ENCODE data around the gene SCN4B. TPM values are rescaled to one million over a fixed set of nuclear protein-coding genes. Genes with fewer than 3 reads are reported as not detected.

The SCN4B gene
- total and polyA plus RNA-seq, 2 of the 8 experiments (the other 6 are each of a cell fraction or from before 2014, with no cell fraction given) = 2.8 to 4.9 TPM

GRCh38 chr11:118161786-118162185 is 9.2 kb upstream of the SCN4B start:
- no peak overlapping the region for H2BK5ac ChIP-seq (ENCODE audit: low read depth, low read length)
- H4K8ac ChIP-seq (ENCODE audit: extremely low read depth, insufficient read depth, low read length) = no peak overlapping the region
- H2AFZ ChIP-seq (ENCODE audit: low read length) = no peak overlapping the region
- H3K9me3 ChIP-seq (ENCODE audit: insufficient read depth in 2 of 2, low read depth in 1 of 2, low read length in 1 of 2) = no peaks in the 10 kb centered on the region
- POLR2A ChIA-PET (ENCODE audit: partially characterized antibody) = no interaction called here
- H2BK20ac ChIP-seq (ENCODE audit: low read length) = no peak overlapping the region
- no peak overlapping the region for H3K18ac ChIP-seq (ENCODE audit: extremely low read depth, low read length)
- no peak overlapping the region for H3K27ac ChIP-seq (ENCODE audit: low read depth, low read length)
- H3K79me1 ChIP-seq (ENCODE audit: low read depth, low read length) = no peaks in the 10 kb centered on the region
- H3K4ac ChIP-seq (replicated peaks; ENCODE audit: insufficient read length, low read depth, low read length) = no peak overlapping the region
- no peak overlapping the region for H3K4me2 ChIP-seq (ENCODE audit: insufficient read depth in 1 of 2, low read depth in 2 of 2, low read length in 2 of 2)
- H3K9ac ChIP-seq (replicated peaks in 1 of 4; ENCODE audit: extremely low read depth in 1 of 4, low read depth in 3 of 4, low read length in 3 of 4) = no peak overlapping the region
- H3K4me3 ChIP-seq (ENCODE audit: extremely low read depth in 1 of 4, insufficient read depth in 2 of 4, low read depth in 3 of 4, low read length in 4 of 4) = no peak overlapping the region
- H4K91ac ChIP-seq (replicated peaks; ENCODE audit: insufficient read length, low read length) = no peak overlapping the region
- H3K56ac ChIP-seq (replicated peaks; ENCODE audit: insufficient read length, low read depth, low read length) = no peak overlapping the region
- H3K79me2 ChIP-seq (ENCODE audit: control insufficient read depth in 1 of 2, insufficient read depth in 2 of 2, low read length in 2 of 2) = no peaks in the 10 kb centered on the region
- H4K5ac ChIP-seq (ENCODE audit: insufficient read length, low read depth, low read length) = no peak overlapping the region
- WGBS, 2 experiments (ENCODE audit: extremely low coverage in 1 of 2, insufficient coverage in 1 of 2, insufficient read length in 1 of 2, insufficient replicate concordance in 2 of 2, low coverage in 1 of 2, low lambda C conversion rate in 2 of 2, missing lambda C conversion rate in 1 of 2) = 81% methylated on average over 6 of the region's 6 CpGs; no CpG with 5 or more reads in 1 of the 2 experiments
- CTCF ChIA-PET (ENCODE audit: partially characterized antibody) = interaction anchor here (2.5 kb wide), 1 partner anchor 10 kb away, joined by 13 read pairs; no protein-coding TSS in a partner anchor
- H3K4me1 ChIP-seq (replicated peaks in 1 of 4; ENCODE audit: control insufficient read depth in 3 of 4, insufficient read depth in 4 of 4, low read length in 3 of 4) = peaks cover 0 to 20% (median 14%) of the 10 kb centered on the region in 4 experiments; a peak in 6 of 7 replicates
- H2AK5ac ChIP-seq (ENCODE audit: low read depth, low read length) = no peak overlapping the region
- no peak overlapping the region for H2BK12ac ChIP-seq (ENCODE audit: low read depth, low read length)
- H3K14ac ChIP-seq (ENCODE audit: insufficient read length) = no peak overlapping the region
- H3K23ac ChIP-seq (ENCODE audit: insufficient read length) = no peak overlapping the region
- H3K36me3 ChIP-seq (ENCODE audit: control insufficient read depth in 2 of 4, insufficient read depth in 4 of 4, low read length in 3 of 4) = no peaks in the 10 kb centered on the region
- H2BK120ac ChIP-seq (replicated peaks; ENCODE audit: low read depth, low read length) = no peak overlapping the region
- H3K27me3 ChIP-seq (replicated peaks in 1 of 4; ENCODE audit: control insufficient read depth in 3 of 4, extremely low read depth in 1 of 4, insufficient read depth in 3 of 4, low read length in 3 of 4) = peaks cover 5 to 46% (median 27%) of the 10 kb centered on the region in 4 experiments
- peaks cover 3% of the 10 kb centered on the region for H3K23me2 ChIP-seq (ENCODE audit: low read depth, low read length)
- DNase-seq (ENCODE audit: low read depth in 1 of 2, low spot score in 2 of 2) = no peak
- no peaks in the 10 kb centered on the region for H4K20me1 ChIP-seq (replicated peaks in 1 of 2; ENCODE audit: control insufficient read depth in 1 of 2, insufficient read depth in 2 of 2, low read length in 2 of 2)
- FAIRE-seq = no peak
- no peak overlapping the region for H2BK15ac ChIP-seq (ENCODE audit: low read length)
- TF ChIP-seq TCF12 (IDR thresholded peaks at IDR 0.05; ENCODE audit: low read depth, low read length) (no peak), TBP (IDR thresholded peaks at IDR 0.05; ENCODE audit: low read depth, low read length) (no peak), SP4 (IDR thresholded peaks at IDR 0.05; ENCODE audit: low read length) (no peak), ZNF274 (IDR thresholded peaks at IDR 0.05; ENCODE audit: borderline replicate concordance, extremely low read depth, low read length) (no peak), SAP30 (IDR thresholded peaks at IDR 0.05; ENCODE audit: insufficient read depth, insufficient replicate concordance, low read length) (no peak)

Data from H1 (cell line).